ENCODE measurements around the gene RYR2.
"Not testable (repeated sequence)": the region's sequence is repeated elsewhere in the genome, so short reads cannot be mapped to it uniquely, and the experiment has no call there.

Gene RYR2

GRCh38 chr1:237809099-237809498 is 767.1 kb downstream of the RYR2 start:
- FAIRE-seq, result no peak

DNA sequence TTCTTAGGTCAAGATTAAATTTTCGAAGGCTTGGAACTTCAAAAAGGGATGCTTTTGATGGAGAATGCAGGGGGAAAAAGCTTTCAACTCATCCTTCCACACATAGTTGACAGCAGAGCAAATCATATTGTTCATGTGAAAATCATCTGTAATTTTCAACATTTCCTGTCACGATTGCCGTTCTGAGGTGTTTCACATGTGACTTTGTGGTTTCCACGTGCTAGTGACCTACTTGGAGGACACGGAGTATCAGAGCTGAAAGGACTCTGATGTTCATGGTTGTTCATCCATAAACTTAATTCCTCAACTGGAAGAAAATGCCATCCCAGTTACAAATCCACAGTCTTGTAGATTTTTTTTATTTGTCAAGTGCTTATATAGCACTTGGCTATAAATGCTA is 769.6 kb downstream of the RYR2 start:
- no peak for FAIRE-seq

DNA sequence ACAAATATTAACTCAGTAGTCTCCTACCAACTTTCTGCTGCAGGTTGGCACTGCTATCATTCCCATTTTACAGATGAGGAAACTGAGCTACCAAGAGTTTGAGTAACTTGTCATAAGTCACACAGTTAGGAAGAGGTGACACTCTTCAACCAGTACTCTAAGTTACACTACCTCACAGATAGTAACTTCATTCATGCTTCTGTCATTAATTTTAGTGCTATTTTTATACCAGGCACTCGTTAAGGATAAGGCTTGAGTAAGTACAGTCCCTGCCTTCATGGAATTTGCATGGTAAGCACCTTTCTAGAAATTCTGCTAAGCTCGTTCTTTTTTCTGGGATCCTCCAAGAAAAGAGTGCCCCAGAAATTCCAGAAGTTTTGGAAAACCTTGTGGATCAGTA is 770.1 kb downstream of the RYR2 start:
- no peak for FAIRE-seq

- no peak for FAIRE-seq
These were observed 772.4 kb downstream of the RYR2 start for GRCh38 chr1:237814319-237814924.

- no peak for FAIRE-seq
These were observed 775.3 kb downstream of the RYR2 start for GRCh38 chr1:237817277-237817676.

DNA sequence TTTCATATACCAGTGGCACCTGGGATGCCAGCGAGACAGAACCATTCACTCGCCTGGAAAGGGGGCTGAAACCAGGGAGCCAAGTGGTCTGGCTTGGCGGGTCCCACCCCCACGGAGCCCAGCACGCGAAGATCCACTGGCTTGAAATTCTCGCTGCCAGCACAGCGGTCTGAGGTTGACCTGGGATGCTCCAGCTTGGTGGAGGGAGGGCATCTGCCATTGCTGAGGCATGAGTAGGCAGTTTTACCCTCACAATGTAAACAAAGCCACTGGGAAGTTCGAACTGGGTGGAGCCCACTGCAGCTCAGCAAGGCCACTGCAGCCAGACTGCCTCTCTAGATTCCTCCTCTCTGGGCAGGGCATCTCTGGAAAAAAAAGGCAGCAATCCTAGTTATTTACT is 778.6 kb downstream of the RYR2 start:
- not testable (repeated sequence) for FAIRE-seq

- FAIRE-seq, result no peak
These were observed 790.9 kb downstream of the RYR2 start for GRCh38 chr1:237832858-237833257.

DNA sequence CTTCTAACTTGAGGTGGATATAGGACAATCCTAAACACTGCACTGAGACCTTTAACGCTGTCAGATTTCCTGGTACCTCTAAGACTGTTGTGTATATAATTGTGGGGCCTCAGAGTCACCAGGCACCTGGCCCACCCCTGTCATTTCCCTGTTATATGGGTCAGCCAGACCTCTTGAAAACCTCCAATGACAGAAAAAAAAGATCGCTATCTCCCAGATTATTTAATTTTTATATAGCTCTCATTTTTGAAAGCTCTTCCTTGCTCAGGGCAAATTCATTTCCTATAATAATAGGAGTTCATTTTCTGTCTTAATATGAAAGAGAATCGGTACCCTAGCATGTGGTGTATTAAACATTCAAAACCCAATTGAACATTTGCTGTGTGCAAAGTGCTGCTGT is 792.1 kb downstream of the RYR2 start:
- no peak for FAIRE-seq

DNA sequence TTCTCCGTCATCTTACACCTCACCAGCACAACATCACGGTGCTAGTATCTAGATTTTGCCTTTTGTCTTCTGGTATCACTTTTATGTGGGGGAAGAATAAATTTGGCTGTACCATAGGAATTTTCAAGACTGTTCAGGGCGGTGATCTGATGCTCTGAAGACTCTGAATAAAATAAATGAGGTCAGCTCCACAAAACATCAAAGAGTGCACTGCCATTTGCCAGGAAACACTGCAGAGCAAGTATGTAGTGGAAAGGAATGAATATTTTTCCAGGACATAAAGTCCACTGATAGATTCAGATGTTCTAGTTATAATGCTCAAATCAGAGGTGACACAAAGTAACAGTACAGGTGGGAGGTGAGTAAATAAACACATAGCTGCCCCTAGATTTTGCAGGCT is 792.5 kb downstream of the RYR2 start:
- no peak for FAIRE-seq

- no peak for FAIRE-seq
These were observed 796.3 kb downstream of the RYR2 start for GRCh38 chr1:237838320-237838719.

DNA sequence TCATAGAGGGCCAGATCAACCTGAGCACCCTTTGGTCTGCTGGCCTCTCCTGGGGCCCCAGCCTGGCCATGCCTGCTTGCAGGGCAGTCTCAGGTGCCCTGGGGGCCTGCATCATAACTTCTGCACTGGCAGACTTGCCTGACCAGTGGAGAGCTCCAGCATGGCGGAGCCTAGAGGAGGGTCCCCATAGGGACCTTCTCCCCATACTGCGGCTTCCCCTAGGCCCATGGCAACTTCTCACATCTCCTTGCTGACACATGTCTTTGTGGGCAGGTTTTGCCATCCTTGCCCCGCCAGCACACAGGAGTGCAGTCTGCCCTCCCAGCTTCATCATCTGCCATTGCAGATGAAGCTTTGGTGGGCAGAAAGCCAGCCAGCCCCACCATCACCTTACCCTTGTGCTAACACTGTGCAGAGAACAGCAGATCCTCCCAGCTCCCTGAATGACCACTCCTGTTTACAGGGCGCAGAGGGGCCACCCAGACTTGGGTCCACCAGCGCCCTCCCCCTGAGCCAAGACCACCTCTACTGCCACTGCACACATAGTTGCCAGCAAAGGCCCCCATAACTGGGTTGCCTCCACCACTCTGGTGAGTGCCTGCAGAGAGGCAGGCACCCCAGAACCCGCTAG is 797.0 kb downstream of the RYR2 start:
- no peak for FAIRE-seq

DNA sequence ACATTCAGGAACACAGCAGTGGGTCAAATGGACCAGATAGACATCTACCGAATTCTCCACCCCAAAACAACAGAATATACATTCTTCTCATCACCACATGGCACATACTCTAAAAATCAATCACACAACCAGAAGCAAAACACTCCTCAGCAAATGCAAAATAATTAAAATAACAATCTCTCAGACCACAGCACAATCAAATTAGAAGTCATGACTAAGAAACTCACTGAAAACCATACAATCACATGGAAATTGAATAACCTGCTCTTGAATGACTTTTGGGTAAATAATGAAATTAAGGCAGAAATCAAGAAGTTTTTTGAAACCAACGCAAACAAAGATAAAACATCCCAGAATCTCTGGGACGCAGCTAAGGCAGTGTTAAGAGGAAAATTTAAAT is 799.5 kb downstream of the RYR2 start:
- FAIRE-seq, result no peak

DNA sequence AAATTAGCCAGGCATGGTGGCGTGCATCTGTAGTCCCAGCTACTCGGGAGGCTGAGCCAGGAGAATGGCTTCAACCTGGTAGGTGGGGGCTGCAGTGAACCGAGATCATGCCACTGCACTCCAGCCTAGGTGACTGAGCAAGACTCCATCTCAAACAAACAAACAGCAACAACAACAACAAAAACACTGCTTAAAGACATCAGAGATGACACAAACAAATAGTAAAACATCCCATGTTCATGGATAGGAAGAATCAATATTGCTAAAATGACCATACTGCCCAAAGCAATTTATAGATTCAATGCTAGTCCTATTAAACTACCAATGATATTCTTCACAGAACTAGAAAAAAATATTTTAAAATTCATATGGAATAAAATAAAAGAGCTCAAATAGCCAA is 801.5 kb downstream of the RYR2 start:
- not testable (repeated sequence) for FAIRE-seq

GRCh38 chr1:237851210-237851845 is 809.3 kb downstream of the RYR2 start:
- FAIRE-seq, result no peak

DNA sequence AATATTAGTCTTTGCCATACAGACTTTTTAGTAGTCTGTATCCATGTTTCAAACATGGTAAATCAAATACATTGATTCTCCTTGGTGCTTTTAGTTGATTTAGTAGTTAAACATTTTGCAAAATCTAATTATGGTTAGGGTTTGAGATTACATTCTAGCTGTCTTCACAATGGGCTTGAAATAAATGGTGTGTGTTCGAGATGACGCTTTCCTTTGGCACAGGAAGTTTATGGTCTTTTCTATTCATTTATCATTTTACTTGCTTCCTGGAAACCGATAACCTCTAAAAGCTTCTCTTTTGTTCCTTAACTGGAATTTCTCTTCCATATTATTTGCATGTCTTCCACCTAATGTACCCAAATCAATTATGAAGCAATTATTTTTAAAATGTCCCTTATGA is 810.4 kb downstream of the RYR2 start:
- no peak for FAIRE-seq

DNA sequence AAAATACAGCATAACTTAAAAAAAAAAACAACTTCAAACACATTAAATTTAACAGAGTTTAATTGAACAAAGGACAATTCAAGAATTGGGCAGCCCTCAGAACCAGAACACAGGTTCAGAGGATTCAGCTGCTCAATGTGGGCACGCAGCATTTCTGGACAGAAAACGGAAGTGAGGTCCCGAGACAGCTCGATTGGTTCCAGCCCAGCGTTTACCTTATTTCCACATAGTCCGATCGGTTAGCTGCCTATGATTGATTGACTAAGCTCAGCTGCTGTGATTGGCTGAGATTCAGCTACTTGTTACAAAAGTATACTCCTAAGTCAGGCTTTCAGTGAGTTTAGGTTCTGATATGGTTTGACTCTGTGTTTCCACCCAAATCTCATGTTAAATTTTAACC is 815.5 kb downstream of the RYR2 start:
- FAIRE-seq, result no peak

GRCh38 chr1:237858992-237859391 is 817.0 kb downstream of the RYR2 start:
- no peak for FAIRE-seq

GRCh38 chr1:237861944-237862343 is 820.0 kb downstream of the RYR2 start:
- no peak for FAIRE-seq

DNA sequence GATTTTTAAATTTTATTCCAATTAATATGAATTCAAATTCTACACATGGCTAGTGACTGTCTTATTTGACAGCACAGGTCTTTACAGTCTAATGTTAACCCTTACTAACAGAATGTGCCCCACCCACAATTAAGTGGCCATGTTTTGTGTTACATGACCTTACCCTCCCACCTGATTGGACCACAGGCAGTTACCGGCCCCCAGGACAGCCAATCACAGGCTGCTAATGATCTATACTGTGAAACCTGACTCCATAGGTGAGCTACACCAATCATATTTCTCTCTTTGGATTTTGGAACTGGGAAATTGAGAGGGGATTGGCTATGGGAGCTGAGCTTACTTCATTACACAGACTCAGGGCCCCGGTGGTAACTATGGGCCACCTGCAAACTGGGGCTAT is 821.2 kb downstream of the RYR2 start:
- FAIRE-seq, result no peak

DNA sequence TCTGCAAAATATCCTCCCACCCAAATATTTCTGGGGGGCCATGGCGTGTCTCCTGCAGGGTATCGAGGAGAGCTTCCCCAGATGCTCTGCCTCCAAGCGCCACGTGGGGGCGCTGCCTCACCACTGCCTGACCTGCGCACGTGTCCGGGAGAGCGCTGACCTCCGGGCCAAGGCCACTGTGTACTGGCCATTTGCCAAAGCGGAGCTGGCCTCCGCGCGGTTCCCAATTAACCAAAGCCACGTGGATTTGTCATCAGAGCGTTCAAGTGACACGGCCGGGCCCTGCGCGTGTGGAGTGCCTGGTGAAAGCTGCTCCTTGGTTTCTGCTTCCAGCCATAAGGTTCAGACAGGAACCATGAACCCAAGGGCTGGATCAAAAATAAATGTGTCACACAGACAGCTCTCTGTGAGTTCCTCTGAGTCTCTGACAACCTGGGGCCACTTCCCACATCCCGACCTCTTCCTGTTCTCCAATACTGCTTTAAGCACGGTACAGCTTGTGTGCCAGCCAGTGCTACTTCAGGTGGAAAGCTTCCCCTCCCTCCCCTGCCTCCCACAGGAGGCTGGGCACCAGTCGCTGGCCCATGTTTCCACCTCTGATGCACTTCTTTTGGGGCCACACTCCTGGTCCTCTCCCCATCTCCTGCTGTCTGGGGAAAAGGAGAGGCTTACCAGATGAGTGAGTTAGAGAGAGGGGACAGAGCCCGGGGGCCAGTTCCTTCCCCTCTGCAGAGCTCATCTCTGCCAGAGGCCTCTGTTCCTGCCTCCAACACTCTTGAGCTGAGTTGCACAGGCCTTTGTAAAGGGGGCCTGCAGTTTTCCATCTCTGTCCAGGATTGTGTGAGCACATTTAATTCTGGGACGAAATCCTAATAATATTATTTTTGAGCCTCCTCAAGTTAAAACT is 822.6 kb downstream of the RYR2 start:
- no peak for FAIRE-seq

DNA sequence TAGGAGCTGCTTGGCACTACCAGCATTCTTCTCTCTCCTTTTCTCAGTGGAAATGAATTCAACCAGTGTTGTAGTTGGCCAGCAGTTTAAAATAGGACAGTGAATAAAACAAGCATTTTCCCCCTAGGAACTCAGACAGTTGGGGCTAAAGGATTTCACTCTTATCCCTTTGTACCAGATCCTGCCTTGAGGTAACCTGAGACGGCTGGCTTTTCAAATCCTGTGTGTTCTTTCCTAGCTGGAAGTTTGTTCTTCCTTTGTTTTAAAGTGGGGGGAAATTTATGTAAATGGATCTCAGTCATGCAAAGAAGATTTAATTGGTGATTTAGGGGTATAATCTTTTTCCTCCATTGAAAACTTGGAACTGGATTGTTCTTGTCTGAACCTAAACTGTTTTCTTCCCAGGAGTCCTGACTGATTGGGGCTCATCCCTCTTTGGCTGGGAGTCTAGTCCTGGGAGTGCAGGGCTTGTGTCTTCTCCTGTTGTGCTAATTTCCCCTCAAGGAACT is 825.5 kb downstream of the RYR2 start:
- no peak for FAIRE-seq

GRCh38 chr1:237868817-237869600 is 827.0 kb downstream of the RYR2 start:
- no peak for FAIRE-seq
